Mesenchymal stem cell (in vitro differentiated cells and primary cell): ENCODE measurements around the gene HOXA13.
A peak's percentile ranks its signal among the peaks of the same experiment; 100 is the strongest.

Source experiments
- DNase-seq: peaks from one replicate; pipeline ENCODE4 v3.0.0-alpha.2; 2013
- H2AFZ ChIP-seq: one replicate; pipeline ENCODE4 v1.6.1; 2013; ENCODE audit warnings: low read depth, mild to moderate bottlenecking, control low read depth, inconsistent platforms, low read length, moderate library complexity
- H2AK5ac ChIP-seq: 2 replicates; pipeline ENCODE4 v1.6.1; 2013; ENCODE audit warnings: low read length, moderate library complexity, mild to moderate bottlenecking, inconsistent platforms; ENCODE audit not compliant: severe bottlenecking
- H2BK120ac ChIP-seq: one replicate; pipeline ENCODE4 v1.6.1; 2013; ENCODE audit warnings: low read depth, mild to moderate bottlenecking, inconsistent platforms, low read length, moderate library complexity
- H2BK12ac ChIP-seq, 2 experiments: one replicate each; pipeline ENCODE4 v1.6.1; 2013; ENCODE audit warnings: inconsistent platforms in 2 of 2, low read length in 2 of 2, mild to moderate bottlenecking in 2 of 2, moderate library complexity in 2 of 2, control low read depth in 1 of 2
- H2BK15ac ChIP-seq: one replicate; pipeline ENCODE4 v1.6.1; 2013; ENCODE audit warnings: mild to moderate bottlenecking, low read depth, inconsistent platforms; ENCODE audit not compliant: poor library complexity, severe bottlenecking
- H2BK5ac ChIP-seq: 2 replicates; pipeline ENCODE4 v1.6.1; 2013; ENCODE audit warnings: low read depth, mild to moderate bottlenecking, low read length, control low read depth, inconsistent platforms; ENCODE audit not compliant: poor library complexity, severe bottlenecking
- H3K14ac ChIP-seq, 2 experiments: one replicate each; pipeline ENCODE4 v1.6.1; 2013; ENCODE audit warnings: inconsistent platforms in 2 of 2, low read length in 2 of 2, control low read depth in 1 of 2, mild to moderate bottlenecking in 1 of 2, moderate library complexity in 1 of 2
- H3K18ac ChIP-seq, 2 experiments: one replicate each; pipeline ENCODE4 v1.6.1; 2013; ENCODE audit warnings: inconsistent platforms in 2 of 2, low read length in 2 of 2, control low read depth in 1 of 2, low read depth in 1 of 2, mild to moderate bottlenecking in 1 of 2
- H3K23ac ChIP-seq, 2 experiments: one replicate each; pipeline ENCODE4 v1.6.1; 2013; ENCODE audit warnings: inconsistent platforms in 2 of 2, low read length in 2 of 2, mild to moderate bottlenecking in 2 of 2, moderate library complexity in 2 of 2, control low read depth in 1 of 2
- H3K27ac ChIP-seq: 2 replicates; pipeline ENCODE4 v1.5.1; 2013; ENCODE audit warnings: mild to moderate bottlenecking, moderate library complexity, low read length, control low read depth, inconsistent platforms; ENCODE audit not compliant: poor library complexity, severe bottlenecking
- H3K27me3 ChIP-seq, 2 experiments: 2 replicates each; pipeline versions ENCODE4 v1.6.1 to v1.7.0; 2013; ENCODE audit warnings: low read length in 2 of 2, mild to moderate bottlenecking in 2 of 2, moderate library complexity in 2 of 2, control low read depth in 1 of 2, inconsistent platforms in 1 of 2; ENCODE audit not compliant: control insufficient read depth in 1 of 2, insufficient read depth in 1 of 2
- H3K36me3 ChIP-seq, 2 experiments: 2 replicates each; pipeline versions ENCODE4 v1.6.1 to v1.7.0; 2013; ENCODE audit warnings: low read length in 2 of 2, control low read depth in 1 of 2, inconsistent platforms in 1 of 2, low read depth in 1 of 2, mild to moderate bottlenecking in 1 of 2; ENCODE audit not compliant: insufficient read depth in 2 of 2, control insufficient read depth in 1 of 2
- H3K4ac ChIP-seq, 2 experiments: one replicate each; pipeline ENCODE4 v1.6.1; 2013; ENCODE audit warnings: inconsistent platforms in 2 of 2, low read length in 2 of 2, mild to moderate bottlenecking in 2 of 2, moderate library complexity in 2 of 2, control low read depth in 1 of 2, low read depth in 1 of 2
- H3K4me1 ChIP-seq: 2 replicates; pipeline ENCODE4 v1.6.1; 2013; ENCODE audit warnings: low read depth, low read length, control low read depth; ENCODE audit not compliant: control insufficient read depth, insufficient read depth
- H3K4me2 ChIP-seq: 2 replicates; pipeline ENCODE4 v1.6.1; 2013; ENCODE audit warnings: low read length, mild to moderate bottlenecking, inconsistent platforms; ENCODE audit not compliant: poor library complexity, severe bottlenecking
- H3K4me3 ChIP-seq, 2 experiments: 2 replicates each; pipeline versions ENCODE4 v1.5.1 to v1.7.0; 2013; ENCODE audit warnings: low read length in 2 of 2, mild to moderate bottlenecking in 2 of 2, control low read depth in 1 of 2, low read depth in 1 of 2; ENCODE audit not compliant: insufficient read depth in 1 of 2
- H3K79me1 ChIP-seq: replicated peaks from 2 replicates; pipeline ENCODE4 v1.6.1; 2013; ENCODE audit warnings: mild to moderate bottlenecking, control low read depth, low read length, inconsistent platforms; ENCODE audit not compliant: poor library complexity, severe bottlenecking
- H3K9ac ChIP-seq: 2 replicates; pipeline ENCODE4 v1.7.0; 2013; ENCODE audit warnings: mild to moderate bottlenecking, low read length, moderate library complexity
- H3K9me3 ChIP-seq: 2 replicates; pipeline ENCODE4 v1.7.0; 2013; ENCODE audit warnings: mild to moderate bottlenecking, low read length; ENCODE audit not compliant: control insufficient read depth
- H4K8ac ChIP-seq: one replicate; pipeline ENCODE4 v1.6.1; 2013; ENCODE audit warnings: inconsistent platforms, mild to moderate bottlenecking, low read length, moderate library complexity
- H4K91ac ChIP-seq: one replicate; pipeline ENCODE4 v1.6.1; 2013; ENCODE audit warnings: mild to moderate bottlenecking, low read length, inconsistent platforms
- WGBS: methylation state at CpG from one replicate; pipeline ENCODE4 v1.1.7; 2013; ENCODE audit warnings: mixed read lengths; 5-methylcytosine and 5-hydroxymethylcytosine counted together

The HOXA13 gene

DNA sequence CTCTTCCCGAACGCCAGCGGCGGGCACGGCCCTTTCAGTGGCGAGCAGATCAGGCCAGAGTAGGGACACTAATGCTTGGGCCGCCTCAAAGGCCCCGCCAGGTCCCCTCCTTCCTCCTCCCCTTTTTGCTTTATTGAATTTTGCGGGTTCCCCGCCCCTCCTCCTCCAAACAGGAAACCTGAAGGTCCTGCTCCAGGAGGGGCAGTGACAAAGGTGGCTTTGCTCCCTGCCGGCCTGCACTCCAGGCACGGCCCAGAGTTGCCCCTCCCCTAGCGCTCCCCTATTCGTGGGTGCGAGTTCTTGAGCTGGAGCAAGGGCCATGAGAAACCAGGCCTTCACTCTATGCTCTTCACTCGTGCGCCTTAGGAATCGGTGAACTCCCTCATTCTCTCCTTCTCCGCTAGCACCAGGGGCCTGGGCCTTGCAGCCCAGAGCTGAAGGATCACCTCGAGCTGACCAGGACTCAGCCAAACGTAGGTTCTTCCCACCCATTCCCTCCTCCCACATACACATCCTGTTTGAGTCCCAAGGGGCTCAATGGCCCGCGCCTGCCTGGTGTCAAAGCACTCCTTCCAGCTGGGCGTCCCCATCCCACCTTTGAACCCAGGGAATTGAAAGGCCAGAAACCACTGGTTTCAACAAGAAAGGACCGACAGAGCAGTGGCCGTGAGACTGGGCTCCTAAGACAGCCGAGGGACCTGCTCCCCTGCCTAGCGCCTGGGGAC, 51.7 kb downstream of the HOXA13 start:
- H2AK5ac ChIP-seq: no peak overlapping the region
- peak overlapping the region; percentile 42 to 62 for H3K4ac ChIP-seq
- peak overlapping the region; percentile 90 for H3K9ac ChIP-seq
- H2BK5ac ChIP-seq: no peak overlapping the region
- peak overlapping the region; percentile 74 for H4K8ac ChIP-seq
- no peak overlapping the region for H3K23ac ChIP-seq
- peak overlapping the region; percentile 47 for H3K4me2 ChIP-seq
- H3K18ac ChIP-seq: peak overlapping the region; percentile 54 to 65
- H3K79me1 ChIP-seq: peaks cover 23% of the 10 kb centered on the region
- peaks cover 18% of the 10 kb centered on the region for H3K4me1 ChIP-seq
- no peak overlapping the region for H4K91ac ChIP-seq
- DNase-seq: no peak
- peak overlapping the region; percentile 36 for H2BK15ac ChIP-seq
- H3K4me3 ChIP-seq: peak overlapping the region in 1 of 2 experiments; percentile 82
- peak overlapping the region in 1 of 2 experiments; percentile 6 for H2BK12ac ChIP-seq
- WGBS: 28% methylated on average over 28 of the region's 28 CpGs
- peaks cover 17 to 32% of the 10 kb centered on the region in 2 experiments for H3K36me3 ChIP-seq
- no peak overlapping the region for H3K27ac ChIP-seq
- H3K14ac ChIP-seq: no peak overlapping the region
- H3K27me3 ChIP-seq: peaks cover 0 to 36% of the 10 kb centered on the region in 2 experiments
- no peak overlapping the region for H2BK120ac ChIP-seq
- no peak overlapping the region for H2AFZ ChIP-seq
- no peaks in the 10 kb centered on the region for H3K9me3 ChIP-seq

DNA sequence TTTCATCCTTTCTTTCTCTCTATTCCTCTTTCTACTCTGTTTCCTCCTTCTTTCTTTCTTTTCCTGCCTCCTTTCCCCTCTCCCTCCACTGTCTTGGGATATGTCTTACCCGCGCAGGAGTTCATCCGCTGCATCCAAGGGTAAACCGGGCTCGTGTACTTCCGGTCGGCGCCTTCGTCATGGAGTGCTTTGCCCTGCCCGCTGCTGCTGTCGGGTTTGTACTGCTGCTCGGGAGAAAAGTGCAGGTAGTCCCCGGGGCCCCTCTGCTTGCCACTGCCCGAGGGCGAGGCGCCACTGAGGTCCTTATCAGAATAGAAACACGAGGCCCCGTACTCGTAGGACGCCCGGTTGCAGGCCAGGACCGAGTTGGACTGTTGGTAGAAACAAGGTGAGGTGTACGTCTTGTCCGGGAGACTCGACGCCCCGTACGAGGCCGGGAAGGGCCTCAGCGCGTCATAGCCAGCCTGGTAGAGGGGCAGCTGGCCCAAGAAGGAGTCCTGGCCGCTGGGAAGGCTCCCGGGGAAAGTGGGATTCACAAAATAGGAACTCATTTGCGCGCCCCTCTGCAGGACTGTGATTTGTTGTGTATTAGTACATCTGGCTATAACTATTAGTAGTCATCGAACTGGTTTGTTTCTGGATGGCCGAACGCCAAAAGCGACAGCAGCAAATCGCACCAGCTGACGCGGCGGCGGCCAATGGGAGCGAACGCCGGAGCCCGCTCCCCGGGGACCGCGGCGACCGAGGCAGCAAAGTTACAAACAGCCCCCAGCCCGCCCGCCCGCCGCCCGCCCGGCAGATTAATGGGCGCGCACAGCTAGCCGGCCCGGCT, 52.5 kb downstream of the HOXA13 start, which contains the start of gene HOXA6:
Gene HOXA6, minus strand, starts transcription at position 576 of the 832 bp plus-strand sequence. Its CDS starts 25 bp downstream, at position 551.
- H3K23ac ChIP-seq: no peak within 1 kb of the TSS
- no peak within 1 kb of the TSS for H4K91ac ChIP-seq
- H3K4ac ChIP-seq: peak within 1 kb of the TSS; percentile 42 to 62
- H3K9ac ChIP-seq: peak within 1 kb of the TSS; percentile 90
- peak within 1 kb of the TSS; percentile 54 to 65 for H3K18ac ChIP-seq
- no peak for DNase-seq
- peak within 1 kb of the TSS; percentile 74 for H4K8ac ChIP-seq
- H3K27me3 ChIP-seq: peaks cover 0 to 28% of the 10 kb centered on the region in 2 experiments
- H3K4me3 ChIP-seq: peak within 1 kb of the TSS in 1 of 2 experiments; percentile 82
- peaks cover 19% of the 10 kb centered on the region for H3K4me1 ChIP-seq
- no peak within 1 kb of the TSS for H2AK5ac ChIP-seq
- peak within 1 kb of the TSS; percentile 36 for H2BK15ac ChIP-seq
- H3K79me1 ChIP-seq: peaks cover 23% of the 10 kb centered on the region
- H2AFZ ChIP-seq: no peak within 1 kb of the TSS
- WGBS: 42% methylated on average over 63 of the region's 63 CpGs
- H2BK12ac ChIP-seq: peak within 1 kb of the TSS in 1 of 2 experiments; percentile 6
- H3K14ac ChIP-seq: no peak within 1 kb of the TSS
- H3K27ac ChIP-seq: no peak within 1 kb of the TSS
- H3K36me3 ChIP-seq: peaks cover 17 to 30% of the 10 kb centered on the region in 2 experiments
- no peak within 1 kb of the TSS for H2BK5ac ChIP-seq
- H2BK120ac ChIP-seq: no peak within 1 kb of the TSS
- peak within 1 kb of the TSS; percentile 47 for H3K4me2 ChIP-seq
- no peaks in the 10 kb centered on the region for H3K9me3 ChIP-seq

DNA sequence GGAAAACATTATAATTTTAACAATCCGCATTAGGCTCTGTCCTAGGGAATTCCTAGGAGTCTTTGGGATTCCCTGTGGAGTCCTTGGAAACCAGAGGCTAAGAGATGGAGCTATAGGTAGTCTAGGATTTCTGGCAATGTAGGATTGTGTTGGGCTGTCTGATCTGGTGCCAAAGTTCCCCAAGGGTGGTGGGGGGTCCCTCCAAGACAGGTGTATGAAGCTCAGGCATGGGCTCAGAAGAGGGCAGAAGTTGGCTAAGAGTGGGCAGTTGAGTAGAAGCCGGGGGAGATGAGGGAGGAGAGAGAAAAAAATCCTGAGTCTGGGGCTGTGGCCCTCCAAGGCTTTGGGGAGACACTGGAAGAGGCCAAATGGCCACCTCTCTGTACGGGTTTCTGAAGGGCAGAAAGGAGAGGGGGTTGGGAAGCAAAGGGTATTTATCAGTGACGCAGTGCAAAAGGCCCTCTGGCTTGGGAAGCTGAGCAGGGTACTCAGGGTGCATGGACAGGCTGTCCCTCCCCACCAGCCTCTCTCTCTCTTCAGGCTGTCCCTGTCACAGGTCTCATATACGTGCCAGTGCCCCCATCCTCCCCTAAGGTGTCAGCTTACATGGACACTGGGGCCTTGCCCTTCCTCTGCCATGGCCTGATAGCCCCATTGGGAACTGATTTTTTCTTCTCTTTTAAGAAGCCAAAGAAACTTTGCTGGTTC, 53.2 kb downstream of the HOXA13 start:
- peaks cover 20% of the 10 kb centered on the region for H3K79me1 ChIP-seq
- no peak overlapping the region for H3K18ac ChIP-seq
- no peak overlapping the region for H2BK120ac ChIP-seq
- H3K27ac ChIP-seq: no peak overlapping the region
- H3K9me3 ChIP-seq: no peaks in the 10 kb centered on the region
- no peak overlapping the region for H3K4ac ChIP-seq
- H2BK15ac ChIP-seq: no peak overlapping the region
- no peak overlapping the region for H4K91ac ChIP-seq
- no peak overlapping the region for H2BK12ac ChIP-seq
- H3K14ac ChIP-seq: no peak overlapping the region
- DNase-seq: no peak
- H2AK5ac ChIP-seq: no peak overlapping the region
- peak overlapping the region in 1 of 2 experiments; percentile 82 for H3K4me3 ChIP-seq
- no peak overlapping the region for H3K4me2 ChIP-seq
- no peak overlapping the region for H2BK5ac ChIP-seq
- H3K4me1 ChIP-seq: peaks cover 17% of the 10 kb centered on the region
- peaks cover 0 to 20% of the 10 kb centered on the region in 2 experiments for H3K27me3 ChIP-seq
- H3K36me3 ChIP-seq: peaks cover 20 to 22% of the 10 kb centered on the region in 2 experiments
- H2AFZ ChIP-seq: no peak overlapping the region
- H3K9ac ChIP-seq: peak overlapping the region; percentile 90
- WGBS: 65% methylated on average over 5 of the region's 5 CpGs
- H4K8ac ChIP-seq: no peak overlapping the region
- no peak overlapping the region for H3K23ac ChIP-seq
